ENCODE results near the gene TRIM69.
A peak's percentile ranks its signal among the peaks of the same experiment; 100 is the strongest.
"Not testable (repeated sequence)": the region's sequence is repeated elsewhere in the genome, so short reads cannot be mapped to it uniquely, and the experiment has no call there.

Gene TRIM69

GRCh38 chr15:44727485-44728231, 8.7 kb upstream of the TRIM69 start:
- WGBS (ENCODE audit: insufficient coverage), result 92% methylated on average over 4 of the region's 6 CpGs
- CTCF ChIA-PET, result interaction anchor here (0.9 to 8.2 kb wide), 4 partner anchors 10 to 80 kb away, joined by 3 to 93 read pairs (median 24); partner anchors contain the start of genes B2M, PATL2, SPG11 and TRIM69
- peaks cover 38 to 62% (median 55%) of the 10 kb centered on the region in 4 experiments for H3K4me1 ChIP-seq (ENCODE audit: control extremely low read depth in 1 of 4, control insufficient read depth in 4 of 4, insufficient read depth in 4 of 4, low read length in 3 of 4)
- peak overlapping the region in 2 of 7 experiments; percentile 77 to 89 for H3K4me3 ChIP-seq (ENCODE audit: control insufficient read depth in 1 of 7, extremely low read depth in 1 of 7, insufficient read depth in 4 of 7, low read depth in 2 of 7, low read length in 6 of 7)
- POLR2A ChIA-PET, result interaction anchor here (0.7 to 6.7 kb wide), 5 partner anchors 8 to 97 kb away, joined by 3 to 106 read pairs (median 13); partner anchors contain the start of genes B2M, PATL2 and TRIM69
- no peaks in the 10 kb centered on the region for H3K27me3 ChIP-seq (replicated peaks in 2 of 5; ENCODE audit: control insufficient read depth in 4 of 5, insufficient read depth in 5 of 5, low read length in 4 of 5)
- no peaks in the 10 kb centered on the region for H3K9me3 ChIP-seq (ENCODE audit: control extremely low read depth in 1 of 5, control insufficient read depth in 4 of 5, insufficient read depth in 2 of 5, low read depth in 1 of 5, low read length in 4 of 5)
- peak in 1 of 3 donors; percentile 35 for DNase-seq
- H3K27ac ChIP-seq (ENCODE audit: insufficient read depth in 1 of 2, low read depth in 1 of 2, low read length in 2 of 2, poor library complexity in 1 of 2, severe bottlenecking in 2 of 2), result peak overlapping the region in 1 of 2 experiments; percentile 91
- peaks cover 2 to 10% (median 7%) of the 10 kb centered on the region in 4 experiments for H3K36me3 ChIP-seq (ENCODE audit: control insufficient read depth in 4 of 4, insufficient read depth in 4 of 4, low read length in 3 of 4)

DNA sequence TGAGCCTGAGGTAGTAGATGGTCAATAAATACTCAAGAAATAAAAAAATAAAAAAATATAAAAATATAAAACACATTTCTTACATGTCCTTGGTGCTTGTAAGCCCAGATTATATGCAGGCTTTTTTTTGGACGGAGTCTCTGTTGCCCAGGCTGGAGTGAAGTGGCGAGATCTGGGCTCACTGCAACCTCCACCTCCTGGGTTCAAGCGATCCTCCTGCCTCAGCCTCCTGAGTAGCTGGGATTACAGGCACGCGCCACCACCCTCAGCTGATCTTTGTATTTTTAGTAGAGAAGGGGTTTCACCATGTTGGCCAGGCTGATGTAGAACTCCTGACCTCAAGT, 8.1 kb upstream of the TRIM69 start:
- H3K27me3 ChIP-seq (replicated peaks in 2 of 5; ENCODE audit: control insufficient read depth in 4 of 5, insufficient read depth in 5 of 5, low read length in 4 of 5); H3K9me3 ChIP-seq (ENCODE audit: control extremely low read depth in 1 of 5, control insufficient read depth in 4 of 5, insufficient read depth in 2 of 5, low read depth in 1 of 5, low read length in 4 of 5); DNase-seq: not testable (repeated sequence)
- Histone ChIP-seq H3K4me3 (ENCODE audit: control insufficient read depth in 1 of 7, extremely low read depth in 1 of 7, insufficient read depth in 4 of 7, low read depth in 2 of 7, low read length in 6 of 7) (peak overlapping the region in 6 of 7 experiments; percentile 19 to 94 (median 81)), H3K36me3 (ENCODE audit: control insufficient read depth in 4 of 4, insufficient read depth in 4 of 4, low read length in 3 of 4) (peaks cover 2 to 10% (median 7%) of the 10 kb centered on the region in 4 experiments), H3K27ac (ENCODE audit: insufficient read depth in 1 of 2, low read depth in 1 of 2, low read length in 2 of 2, poor library complexity in 1 of 2, severe bottlenecking in 2 of 2) (peak overlapping the region; percentile 58 to 91), H3K4me1 (ENCODE audit: control extremely low read depth in 1 of 4, control insufficient read depth in 4 of 4, insufficient read depth in 4 of 4, low read length in 3 of 4) (peaks cover 38 to 62% (median 55%) of the 10 kb centered on the region in 4 experiments)
- POLR2A ChIA-PET, result interaction anchor here (1.7 to 6.7 kb wide), 3 partner anchors 12 to 65 kb away, joined by 11 to 106 read pairs (median 15); partner anchors contain the start of genes B2M, PATL2 and SPG11
- CTCF ChIA-PET, result interaction anchor here (0.8 to 8.2 kb wide), 9 partner anchors 9 to 80 kb away, joined by 3 to 93 read pairs (median 7); partner anchors contain the start of genes B2M, PATL2, SPG11 and TRIM69
- WGBS (ENCODE audit: insufficient coverage), result 85% methylated on average over 5 of the region's 5 CpGs

DNA sequence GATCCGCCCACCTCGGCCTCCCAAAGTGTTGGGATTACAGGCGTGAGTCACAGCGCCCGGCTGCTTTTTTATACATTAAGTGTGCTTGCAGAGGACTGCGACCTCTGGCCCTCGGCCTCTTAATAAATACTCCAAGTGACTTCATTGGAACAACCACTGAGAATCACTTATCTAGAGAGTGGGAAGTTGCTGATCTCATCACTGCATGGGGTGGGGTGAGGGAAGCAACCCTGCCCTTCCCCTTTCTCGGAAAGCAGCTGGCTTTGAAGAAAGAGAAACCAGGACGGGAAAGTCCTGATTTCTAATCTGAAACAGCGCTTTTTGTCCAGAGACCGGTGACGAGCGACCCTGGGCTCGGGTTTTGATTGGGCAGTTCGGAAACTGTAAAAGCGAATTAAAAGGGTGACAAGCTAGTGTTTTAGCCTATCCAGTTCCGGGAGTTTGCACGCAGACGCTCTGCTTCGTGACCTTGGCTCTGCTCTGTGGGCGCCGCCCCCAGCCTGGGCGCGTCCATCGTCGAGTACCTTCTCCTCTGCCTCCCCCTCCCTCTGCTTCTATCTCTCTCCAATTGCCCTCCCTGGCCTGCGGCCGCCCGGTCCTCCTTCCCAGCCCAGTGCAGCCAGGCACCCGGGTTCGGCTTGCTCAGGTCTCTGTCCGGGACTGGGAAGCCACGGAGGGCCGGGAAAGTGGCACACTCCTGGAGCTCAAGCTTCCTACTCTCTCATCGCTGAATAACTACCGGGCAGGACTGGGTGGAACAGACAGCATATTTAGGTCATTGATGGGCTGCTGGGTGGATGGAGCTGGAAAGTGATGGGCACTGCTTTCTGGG, 7.5 kb upstream of the TRIM69 start:
- 0% methylated on average over 29 of the region's 36 CpGs for WGBS (ENCODE audit: insufficient coverage)
- ChIA-PET POLR2A (interaction anchor here (0.6 to 6.7 kb wide), 5 partner anchors 9 to 65 kb away, joined by 3 to 106 read pairs (median 11); partner anchors contain the start of genes B2M, PATL2 and SPG11), CTCF (interaction anchor here (0.7 to 8.2 kb wide), 9 partner anchors 9 to 81 kb away, joined by 3 to 93 read pairs (median 5); partner anchors contain the start of genes B2M, PATL2 and SPG11)
- Histone ChIP-seq H3K4me3 (ENCODE audit: control insufficient read depth in 1 of 7, extremely low read depth in 1 of 7, insufficient read depth in 4 of 7, low read depth in 2 of 7, low read length in 6 of 7) (peak overlapping the region; percentile 77 to 94 (median 85)), H3K36me3 (ENCODE audit: control insufficient read depth in 4 of 4, insufficient read depth in 4 of 4, low read length in 3 of 4) (peaks cover 2 to 10% (median 7%) of the 10 kb centered on the region in 4 experiments), H3K9me3 (ENCODE audit: control extremely low read depth in 1 of 5, control insufficient read depth in 4 of 5, insufficient read depth in 2 of 5, low read depth in 1 of 5, low read length in 4 of 5) (no peaks in the 10 kb centered on the region), H3K4me1 (ENCODE audit: control extremely low read depth in 1 of 4, control insufficient read depth in 4 of 4, insufficient read depth in 4 of 4, low read length in 3 of 4) (peaks cover 36 to 60% (median 52%) of the 10 kb centered on the region in 4 experiments), H3K27me3 (replicated peaks in 2 of 5; ENCODE audit: control insufficient read depth in 4 of 5, insufficient read depth in 5 of 5, low read length in 4 of 5) (no peaks in the 10 kb centered on the region), H3K27ac (ENCODE audit: insufficient read depth in 1 of 2, low read depth in 1 of 2, low read length in 2 of 2, poor library complexity in 1 of 2, severe bottlenecking in 2 of 2) (peak overlapping the region; percentile 72 to 91)
- DNase-seq, result peak; percentile 98 to 99 (median 99)

GRCh38 chr15:44729408-44730127, 6.8 kb upstream of the TRIM69 start:
- WGBS (ENCODE audit: insufficient coverage), result 0% methylated on average over 10 of the region's 21 CpGs
- H3K27me3 ChIP-seq (replicated peaks in 2 of 5; ENCODE audit: control insufficient read depth in 4 of 5, insufficient read depth in 5 of 5, low read length in 4 of 5), result no peaks in the 10 kb centered on the region
- H3K4me1 ChIP-seq (ENCODE audit: control extremely low read depth in 1 of 4, control insufficient read depth in 4 of 4, insufficient read depth in 4 of 4, low read length in 3 of 4), result peaks cover 32 to 53% (median 48%) of the 10 kb centered on the region in 4 experiments
- peak overlapping the region; percentile 72 to 91 for H3K27ac ChIP-seq (ENCODE audit: insufficient read depth in 1 of 2, low read depth in 1 of 2, low read length in 2 of 2, poor library complexity in 1 of 2, severe bottlenecking in 2 of 2)
- DNase-seq, result peak in 1 of 3 donors; percentile 39
- H3K9me3 ChIP-seq (ENCODE audit: control extremely low read depth in 1 of 5, control insufficient read depth in 4 of 5, insufficient read depth in 2 of 5, low read depth in 1 of 5, low read length in 4 of 5), result no peaks in the 10 kb centered on the region
- H3K4me3 ChIP-seq (ENCODE audit: control insufficient read depth in 1 of 7, extremely low read depth in 1 of 7, insufficient read depth in 4 of 7, low read depth in 2 of 7, low read length in 6 of 7), result peak overlapping the region; percentile 77 to 94 (median 85)
- POLR2A ChIA-PET, result interaction anchor here (0.6 to 6.7 kb wide), 5 partner anchors 9 to 66 kb away, joined by 3 to 106 read pairs (median 11); partner anchors contain the start of genes B2M, PATL2 and SPG11
- CTCF ChIA-PET, result interaction anchor here (0.7 to 8.2 kb wide), 10 partner anchors 9 to 70 kb away, joined by 3 to 93 read pairs (median 6); partner anchors contain the start of genes B2M, PATL2 and SPG11
- H3K36me3 ChIP-seq (ENCODE audit: control insufficient read depth in 4 of 4, insufficient read depth in 4 of 4, low read length in 3 of 4), result peaks cover 2 to 10% (median 7%) of the 10 kb centered on the region in 4 experiments

GRCh38 chr15:44734839-44735481, 1.4 kb upstream of the TRIM69 start:
- POLR2A ChIA-PET, result interaction anchor here (1.6 to 4.0 kb wide), 4 partner anchors 8 to 72 kb away, joined by 5 to 59 read pairs (median 10); partner anchors contain the start of genes B2M, PATL2 and SPG11
- no peak for DNase-seq
- CTCF ChIA-PET, result interaction anchor here (1.2 to 7.0 kb wide), 7 partner anchors 15 to 157 kb away, joined by 3 to 125 read pairs (median 23); partner anchors contain the start of genes B2M, PATL2 and SPG11
- Histone ChIP-seq H3K27ac (ENCODE audit: insufficient read depth in 1 of 2, low read depth in 1 of 2, low read length in 2 of 2, poor library complexity in 1 of 2, severe bottlenecking in 2 of 2) (peak overlapping the region in 1 of 2 experiments; percentile 47), H3K36me3 (ENCODE audit: control insufficient read depth in 4 of 4, insufficient read depth in 4 of 4, low read length in 3 of 4) (peaks cover 2 to 10% (median 7%) of the 10 kb centered on the region in 4 experiments), H3K9me3 (ENCODE audit: control extremely low read depth in 1 of 5, control insufficient read depth in 4 of 5, insufficient read depth in 2 of 5, low read depth in 1 of 5, low read length in 4 of 5) (no peaks in the 10 kb centered on the region), H3K4me3 (ENCODE audit: control insufficient read depth in 1 of 7, extremely low read depth in 1 of 7, insufficient read depth in 4 of 7, low read depth in 2 of 7, low read length in 6 of 7) (no peak overlapping the region), H3K4me1 (ENCODE audit: control extremely low read depth in 1 of 4, control insufficient read depth in 4 of 4, insufficient read depth in 4 of 4, low read length in 3 of 4) (peaks cover 5 to 25% (median 15%) of the 10 kb centered on the region in 4 experiments), H3K27me3 (replicated peaks in 2 of 5; ENCODE audit: control insufficient read depth in 4 of 5, insufficient read depth in 5 of 5, low read length in 4 of 5) (no peaks in the 10 kb centered on the region)
- WGBS (ENCODE audit: insufficient coverage), result 100% methylated on average over 2 of the region's 2 CpGs

Measured in common myeloid progenitor, CD34-positive (primary cell).